ENCODE results near the gene SLC25A33. TPM values are rescaled to one million over a fixed set of nuclear protein-coding genes. Genes with fewer than 3 reads are reported as not detected.

Gene SLC25A33
- total RNA-seq, 2 donors from 2014 or later: 4.1 to 12.3 TPM

GRCh38 chr1:9591669-9592509, 52.6 kb downstream of the SLC25A33 start:
- Histone ChIP-seq H3K27ac (no peak overlapping the region), H3K9me3 (no peaks in the 10 kb centered on the region), H3K4me3 (no peak overlapping the region), H3K4me1 (ENCODE audit: control insufficient read depth in 1 of 2, low read depth in 2 of 2) (peaks cover 5 to 24% of the 10 kb centered on the region in 2 donors), H3K27me3 (replicated peaks; ENCODE audit: insufficient read depth) (no peaks in the 10 kb centered on the region), H3K36me3 (no peaks in the 10 kb centered on the region)
- ATAC-seq (ENCODE audit: insufficient number of reproducible peaks, low FRiP score, low read depth): no peak
- no peak for TF ChIP-seq CTCF (IDR thresholded peaks at IDR 0.05)
- DNase-seq (ENCODE audit: low spot score): no peak

GRCh38 chr1:9592510-9593075, 53.3 kb downstream of the SLC25A33 start:
- TF ChIP-seq CTCF (IDR thresholded peaks at IDR 0.05): no peak
- H3K9me3 ChIP-seq: no peaks in the 10 kb centered on the region
- peaks cover 5 to 24% of the 10 kb centered on the region in 2 donors for H3K4me1 ChIP-seq (ENCODE audit: control insufficient read depth in 1 of 2, low read depth in 2 of 2)
- no peak for ATAC-seq (ENCODE audit: insufficient number of reproducible peaks, low FRiP score, low read depth)
- no peaks in the 10 kb centered on the region for H3K27me3 ChIP-seq (replicated peaks; ENCODE audit: insufficient read depth)
- no peak overlapping the region for H3K27ac ChIP-seq
- DNase-seq (ENCODE audit: low spot score): no peak
- H3K4me3 ChIP-seq: no peak overlapping the region
- H3K36me3 ChIP-seq: no peaks in the 10 kb centered on the region

- no peak for ATAC-seq (ENCODE audit: insufficient number of reproducible peaks, low FRiP score, low read depth)
- no peaks in the 10 kb centered on the region for H3K36me3 ChIP-seq
- H3K4me1 ChIP-seq (ENCODE audit: control insufficient read depth in 1 of 2, low read depth in 2 of 2): peaks cover 5 to 23% of the 10 kb centered on the region in 2 donors
- H3K4me3 ChIP-seq: no peak overlapping the region
- TF ChIP-seq CTCF (IDR thresholded peaks at IDR 0.05): no peak
- H3K9me3 ChIP-seq: no peaks in the 10 kb centered on the region
- H3K27me3 ChIP-seq (replicated peaks; ENCODE audit: insufficient read depth): no peaks in the 10 kb centered on the region
- H3K27ac ChIP-seq: no peak overlapping the region
- no peak for DNase-seq (ENCODE audit: low spot score)
Observed at GRCh38 chr1:9593147-9593491, 53.9 kb downstream of the SLC25A33 start.

- no peak overlapping the region for H3K27ac ChIP-seq
- H3K36me3 ChIP-seq: no peaks in the 10 kb centered on the region
- no peak for ATAC-seq (ENCODE audit: insufficient number of reproducible peaks, low FRiP score, low read depth)
- no peak for TF ChIP-seq CTCF (IDR thresholded peaks at IDR 0.05)
- H3K4me1 ChIP-seq (ENCODE audit: control insufficient read depth in 1 of 2, low read depth in 2 of 2): peaks cover 5 to 21% of the 10 kb centered on the region in 2 donors
- no peak overlapping the region for H3K4me3 ChIP-seq
- no peaks in the 10 kb centered on the region for H3K27me3 ChIP-seq (replicated peaks; ENCODE audit: insufficient read depth)
- no peaks in the 10 kb centered on the region for H3K9me3 ChIP-seq
- DNase-seq (ENCODE audit: low spot score): no peak
Observed at GRCh38 chr1:9593492-9594465, 54.5 kb downstream of the SLC25A33 start.
